HTR-8/SVneo (cell line): ENCODE data around the gene MARCHF3.

Experiments
- DNase-seq: peaks from one replicate; pipeline ENCODE4 v3.0.0; 2011; ENCODE audit warnings: low spot score, mixed read lengths; ENCODE audit not compliant: insufficient read length
- FAIRE-seq: peaks from 2 replicates; lab custom pipeline; 2011; peaks lifted over from hg19 to GRCh38; lab: Jason Lieb, UNC

The MARCHF3 gene

GRCh38 chr5:126888175-126888574, 142.2 kb downstream of the MARCHF3 start:
- FAIRE-seq: no peak
- DNase-seq: no peak

GRCh38 chr5:126884269-126884819, 146.0 kb downstream of the MARCHF3 start:
- DNase-seq: peak; percentile 51
- FAIRE-seq: peak; percentile 36

DNA sequence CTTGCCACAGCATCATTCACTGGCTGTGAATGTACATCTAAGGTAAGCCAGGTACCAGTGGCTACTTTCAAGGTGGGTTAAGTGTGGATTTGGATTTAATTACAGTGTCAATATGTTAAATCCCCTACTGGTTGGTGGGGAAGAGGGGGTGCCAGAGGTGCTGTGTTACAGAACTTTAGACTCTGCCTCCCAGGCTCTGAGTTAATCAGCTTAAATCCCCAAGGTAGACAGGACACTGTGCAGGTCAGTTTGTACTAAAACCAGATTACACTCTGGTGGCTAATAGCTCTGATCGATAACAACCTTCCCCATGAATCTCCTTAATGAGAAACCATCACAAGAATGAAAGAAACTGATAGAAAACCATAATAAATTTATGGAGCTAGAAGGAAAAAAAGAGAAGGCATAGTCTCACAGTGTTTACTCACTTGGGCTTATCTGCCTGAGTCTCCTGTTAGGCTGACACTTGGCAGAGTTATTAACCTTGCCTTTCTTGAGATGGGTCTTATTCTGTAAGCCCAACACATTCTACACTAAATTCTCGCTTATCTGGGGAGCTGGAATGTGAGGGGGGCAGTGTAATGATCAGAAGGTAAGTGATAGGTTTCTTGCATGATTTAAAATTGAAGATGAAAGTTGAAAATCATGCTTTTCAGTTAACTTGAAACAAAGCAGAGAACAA, 146.7 kb downstream of the MARCHF3 start:
- DNase-seq: no peak
- no peak for FAIRE-seq

- DNase-seq: no peak
These were observed 148.3 kb downstream of the MARCHF3 start for GRCh38 chr5:126881821-126882600.

DNA sequence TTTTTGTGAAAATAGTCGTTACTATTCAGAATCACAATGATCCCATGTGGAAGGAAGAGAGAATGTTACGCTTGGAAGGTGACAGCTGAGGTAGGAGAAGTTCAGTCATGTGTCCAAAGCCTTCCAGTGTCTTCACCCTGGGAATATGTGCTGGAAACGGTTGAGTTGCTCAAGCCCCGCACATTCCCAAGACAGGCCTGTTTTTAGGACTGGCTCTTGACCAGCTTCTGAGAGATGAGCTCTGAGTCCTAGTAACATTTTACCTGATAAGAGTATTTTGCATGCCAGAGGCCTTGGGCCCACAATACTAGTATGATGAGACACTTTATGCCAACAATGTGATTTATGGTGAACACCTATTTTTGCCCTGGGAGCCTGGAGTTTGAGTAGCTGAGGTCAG, 151.7 kb downstream of the MARCHF3 start:
- no peak for DNase-seq
- no peak for FAIRE-seq

More at GRCh38 chr5:126881821-126882600, 148.3 kb downstream of the MARCHF3 start:
- FAIRE-seq: no peak

- no peak for FAIRE-seq
These were observed 152.3 kb downstream of the MARCHF3 start for GRCh38 chr5:126878085-126878484.

GRCh38 chr5:126877602-126878001, 152.8 kb downstream of the MARCHF3 start:
- DNase-seq (no peak), FAIRE-seq (no peak)

More at GRCh38 chr5:126878085-126878484, 152.3 kb downstream of the MARCHF3 start:
- no peak for DNase-seq

GRCh38 chr5:126875303-126875785, 155.0 kb downstream of the MARCHF3 start:
- DNase-seq (peak; percentile 56), FAIRE-seq (no peak)

DNA sequence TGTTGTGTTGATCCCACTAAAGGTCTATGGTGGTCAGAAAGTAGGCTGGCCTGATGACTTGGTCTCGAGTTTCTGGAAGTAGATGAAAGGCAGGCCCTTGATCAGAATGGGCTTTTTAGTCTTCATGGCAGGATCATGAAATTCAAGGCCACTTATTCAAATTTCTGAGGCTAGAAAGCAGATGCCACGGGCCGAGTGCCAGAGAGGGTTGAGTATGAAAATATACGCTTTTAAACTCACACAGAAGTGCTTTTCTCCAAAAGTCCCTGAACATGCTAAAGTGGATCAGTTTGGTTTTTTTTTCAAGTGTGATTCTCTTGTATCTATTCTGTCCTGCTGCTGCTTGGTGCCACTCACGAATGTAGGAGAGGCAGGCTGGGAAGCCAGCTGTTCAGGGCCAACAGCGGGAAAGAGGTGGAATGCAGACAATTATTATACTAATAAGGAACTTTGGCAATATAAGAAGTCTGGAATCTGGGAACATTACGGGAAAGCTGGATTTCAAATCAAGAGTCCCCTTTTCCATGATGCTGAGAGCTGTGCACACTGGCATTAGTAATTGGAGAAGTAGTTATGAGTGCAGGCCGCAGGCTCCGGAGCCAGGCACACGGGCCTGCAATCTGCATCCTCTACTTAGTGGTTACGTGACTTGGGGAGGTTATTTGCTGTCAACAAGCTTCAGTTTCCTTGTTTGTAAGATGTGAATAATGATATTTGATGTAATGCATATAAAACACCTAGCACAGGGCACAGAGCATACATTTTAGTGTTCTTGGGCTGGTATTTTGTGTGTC, 157.6 kb downstream of the MARCHF3 start:
- DNase-seq: no peak
- no peak for FAIRE-seq

DNA sequence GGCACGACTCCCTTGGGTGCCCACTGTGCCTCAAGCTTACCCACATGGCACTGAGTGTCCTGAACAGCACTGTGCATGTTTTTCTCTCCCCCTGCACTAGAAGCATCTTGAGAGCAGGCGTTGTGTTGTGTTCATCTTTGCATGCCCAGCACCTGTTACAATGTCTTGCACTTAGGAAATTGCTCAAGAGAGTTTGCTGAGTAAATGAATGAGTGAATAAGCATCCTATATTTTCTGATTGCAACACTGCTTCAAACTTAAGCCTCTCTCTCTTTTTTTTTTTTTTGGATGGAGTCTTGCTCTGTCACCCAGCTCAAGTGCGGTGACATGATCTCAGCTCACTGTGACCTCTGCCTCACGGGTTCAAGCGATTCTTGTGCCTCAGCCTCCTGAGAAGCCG, 158.9 kb downstream of the MARCHF3 start:
- FAIRE-seq: no peak
- no peak for DNase-seq

DNA sequence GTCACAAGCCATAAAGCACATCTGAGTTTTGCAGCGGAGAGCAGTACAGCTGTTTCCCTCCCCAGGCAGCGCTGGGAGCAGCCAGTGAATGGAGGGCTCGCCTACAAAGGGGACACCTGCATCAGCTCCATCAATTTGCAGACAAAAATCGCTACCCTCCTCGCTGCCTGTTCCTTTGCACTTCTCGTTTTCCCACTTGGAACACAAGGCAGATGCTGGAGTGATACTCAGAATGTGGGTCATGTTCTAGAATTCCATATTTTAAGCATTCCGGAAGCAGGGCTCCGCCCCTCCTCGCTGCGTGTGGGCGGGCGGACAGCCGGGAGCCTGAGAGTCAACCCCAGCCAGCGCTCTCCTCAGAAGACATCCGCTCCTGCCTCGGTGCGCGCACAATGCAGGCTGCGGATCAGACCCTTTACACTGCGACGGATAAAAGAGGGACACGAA, 161.3 kb downstream of the MARCHF3 start:
- FAIRE-seq (no peak), DNase-seq (no peak)

DNA sequence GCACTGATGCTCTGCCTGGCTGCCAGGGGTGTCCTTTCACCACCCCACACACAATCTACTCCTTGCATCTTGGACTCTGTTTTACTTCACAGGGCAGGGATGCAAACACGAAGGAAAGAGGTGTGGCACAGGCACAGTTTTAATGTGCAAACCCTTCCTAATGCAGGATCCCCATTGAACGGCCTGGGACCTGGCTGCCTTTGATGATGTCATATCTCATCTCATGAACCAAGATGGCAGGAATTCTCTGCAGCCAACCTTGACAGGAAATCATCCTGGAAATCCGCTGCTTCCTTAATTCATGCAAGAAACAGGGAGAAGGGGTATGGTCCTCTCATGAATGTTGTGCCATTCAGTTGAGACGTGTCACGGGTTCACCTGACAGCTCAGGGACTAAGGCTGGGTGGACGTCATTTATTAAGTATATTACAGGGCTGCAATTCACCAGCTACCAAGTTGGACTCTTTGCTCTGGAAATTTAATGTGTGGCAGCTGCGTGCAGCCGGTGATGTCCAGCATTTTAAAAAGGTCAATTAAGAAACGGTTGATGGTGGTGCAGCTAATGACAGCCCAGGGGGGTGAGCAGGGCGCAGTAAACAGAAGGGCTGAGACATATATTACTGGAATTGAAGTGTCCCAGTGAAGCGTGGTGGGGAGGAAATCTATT, 161.9 kb downstream of the MARCHF3 start:
- DNase-seq (no peak), FAIRE-seq (no peak)

- no peak for DNase-seq
- no peak for FAIRE-seq
These were observed 163.3 kb downstream of the MARCHF3 start for GRCh38 chr5:126866851-126867636.

DNA sequence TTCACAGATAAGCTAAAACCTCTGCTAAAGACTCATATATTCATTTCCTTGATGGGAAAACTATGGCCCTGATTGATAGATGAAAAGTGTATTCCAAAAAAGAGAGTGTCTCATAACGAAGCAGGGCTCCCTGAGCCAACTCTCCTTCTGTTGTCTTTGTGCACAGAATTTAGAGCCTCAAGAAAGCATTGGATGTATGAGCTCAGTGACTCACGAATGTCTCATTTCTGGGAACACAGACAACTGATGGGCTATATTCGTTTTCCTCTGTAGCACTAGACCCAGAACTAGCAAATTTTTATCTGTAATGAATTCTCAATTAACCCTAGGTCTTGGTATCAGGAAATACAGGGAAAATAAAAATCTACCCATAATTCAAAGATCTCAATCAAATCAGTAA, 165.1 kb downstream of the MARCHF3 start:
- DNase-seq (no peak), FAIRE-seq (no peak)

DNA sequence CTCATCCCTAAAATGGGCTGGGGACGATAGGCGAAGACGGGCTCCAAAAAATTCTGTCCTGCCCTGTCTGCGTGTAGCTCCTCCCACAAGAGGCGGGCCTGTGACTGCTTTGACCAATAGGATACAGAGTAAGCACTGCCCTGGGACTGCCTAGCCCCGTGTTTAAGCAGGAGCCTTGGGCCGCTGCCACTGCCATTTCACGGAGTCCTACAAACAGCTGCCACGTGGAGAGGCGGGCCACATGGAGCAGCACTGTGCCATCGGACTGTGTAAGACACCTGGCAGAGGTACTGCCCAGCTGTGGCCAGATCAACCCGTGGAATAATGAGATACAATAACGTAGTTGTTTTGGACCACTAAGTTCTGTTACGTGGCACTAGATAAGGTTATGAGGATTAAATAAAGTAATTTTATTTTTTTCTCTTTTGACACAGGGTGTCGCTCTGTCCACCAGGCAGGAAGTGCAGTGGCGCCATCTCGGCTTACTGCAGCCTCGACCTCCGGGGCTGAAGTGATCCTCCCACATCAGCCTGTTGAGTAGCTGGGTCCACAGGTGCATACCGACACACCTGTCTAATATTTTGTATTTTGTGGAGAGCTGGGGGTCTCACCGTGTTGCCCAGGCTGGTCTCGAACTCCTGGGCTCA, 166.2 kb downstream of the MARCHF3 start:
- DNase-seq (no peak), FAIRE-seq (no peak)

DNA sequence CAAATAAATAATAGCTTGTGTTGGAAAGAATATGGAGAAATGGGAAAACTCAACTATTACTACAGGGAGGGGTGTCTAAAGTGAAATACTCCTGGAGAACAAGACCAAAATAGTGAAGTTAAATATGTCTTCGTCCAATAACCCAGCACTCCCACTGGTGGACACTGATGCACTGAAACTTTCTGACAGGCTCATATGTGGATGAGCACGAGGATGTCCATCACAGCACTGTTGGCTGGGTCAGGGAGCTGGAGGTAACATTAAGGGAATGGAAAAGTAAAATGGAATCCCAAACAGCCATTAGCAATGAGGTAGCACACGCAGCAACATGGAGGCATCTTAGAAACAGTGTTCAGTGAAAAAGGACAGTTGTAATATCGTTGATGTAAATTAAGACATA, 167.0 kb downstream of the MARCHF3 start:
- no peak for DNase-seq
- no peak for FAIRE-seq

DNA sequence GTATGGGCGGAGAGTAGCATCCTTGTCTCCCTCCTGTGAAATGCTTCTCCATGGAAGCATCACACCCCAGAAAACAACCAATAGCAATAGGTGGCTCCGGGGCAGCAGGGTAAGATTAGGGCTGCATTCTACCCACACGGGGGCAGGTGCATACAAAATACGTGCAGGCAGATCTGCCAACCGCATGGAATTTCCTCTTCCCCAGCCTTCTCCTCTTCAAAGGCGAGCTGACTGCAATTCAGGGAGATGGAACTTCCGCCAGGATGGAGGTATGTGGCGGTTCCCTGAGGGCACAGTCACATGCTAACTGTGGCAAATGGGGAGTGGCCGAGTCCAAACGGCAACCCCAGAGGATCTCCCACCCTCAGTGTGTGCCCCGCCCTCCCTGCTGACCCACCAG, 171.9 kb downstream of the MARCHF3 start:
- DNase-seq (no peak), FAIRE-seq (no peak)
